NCI-H1436 treated with DMSO at 0.1 percent for 48 hours (cell line): Measurements from ENCODE around the gene ANO9.

ENCODE experiments used
- DNase-seq: peaks from one replicate; lab custom pipeline; 2025; lab: John Stamatoyannopoulos, UW

The ANO9 gene

GRCh38 chr11:368414-369335, 73.1 kb downstream of the ANO9 start:
- DNase-seq = no peak

GRCh38 chr11:367956-368413, 73.8 kb downstream of the ANO9 start:
- DNase-seq = no peak
